ENCODE data around the gene FMNL2. TPM values are rescaled to one million over a fixed set of nuclear protein-coding genes. Genes with fewer than 3 reads are reported as not detected.

FMNL2 gene
- total RNA-seq, 1 experiment from 2014 or later, result 33.6 TPM

GRCh38 chr2:152587187-152587947, 252.4 kb downstream of the FMNL2 start:
- no peaks in the 10 kb centered on the region for H3K27me3 ChIP-seq (ENCODE audit: control insufficient read depth, insufficient read depth, low read length)
- in situ Hi-C loops (cut with HindIII; ENCODE audit: low pct_unique_long_range_greater_than_20kb, low sequenced_read_pairs) (no loop called here), intact Hi-C loops (cut with micrococcal nuclease; ENCODE audit: unreplicated experiment) (no loop called here)
- ChIA-PET CTCF (no interaction called here), POLR2A (no interaction called here)
- no peaks in the 10 kb centered on the region for H3K36me3 ChIP-seq (ENCODE audit: control insufficient read depth, insufficient read depth, low read length)
- no peaks in the 10 kb centered on the region for H3K4me1 ChIP-seq (ENCODE audit: control insufficient read depth, insufficient read depth, low read length)
- ATAC-seq (no peak), DNase-seq (ENCODE audit: low read depth, low spot score) (no peak)
- H3K27ac ChIP-seq (ENCODE audit: low read length), result no peak overlapping the region
- no TSS peak for BruUV-seq (replicated peaks)
- no peak overlapping the region for H3K4me3 ChIP-seq (ENCODE audit: low read depth in 2 of 2, low read length in 2 of 2)
- TF ChIP-seq SIN3A (IDR thresholded peaks at IDR 0.05; ENCODE audit: borderline replicate concordance, insufficient read depth, low read depth, low read length) (no peak), TCF7L2 (IDR thresholded peaks at IDR 0.05; ENCODE audit: low read depth, low read length) (no peak), REST (IDR thresholded peaks at IDR 0.05; ENCODE audit: insufficient read depth in 1 of 2, low read depth in 2 of 2, low read length in 1 of 2) (no peak)
- no peaks in the 10 kb centered on the region for H3K9me3 ChIP-seq (ENCODE audit: control insufficient read depth, insufficient read depth, low read depth, low read length)

GRCh38 chr2:152588998-152589397, 254.0 kb downstream of the FMNL2 start:
- no peak overlapping the region for H3K27ac ChIP-seq (ENCODE audit: low read length)
- H3K27me3 ChIP-seq (ENCODE audit: control insufficient read depth, insufficient read depth, low read length), result no peaks in the 10 kb centered on the region
- in situ Hi-C loops (cut with HindIII; ENCODE audit: low pct_unique_long_range_greater_than_20kb, low sequenced_read_pairs), result no loop called here
- ChIA-PET CTCF (interaction anchor here (0.7 kb wide), 1 partner anchor 472 kb away, joined by 4 read pairs; no protein-coding TSS in a partner anchor), POLR2A (no interaction called here)
- DNase-seq (ENCODE audit: low read depth, low spot score) (no peak), ATAC-seq (no peak)
- H3K9me3 ChIP-seq (ENCODE audit: control insufficient read depth, insufficient read depth, low read depth, low read length), result no peaks in the 10 kb centered on the region
- TF ChIP-seq SIN3A (IDR thresholded peaks at IDR 0.05; ENCODE audit: borderline replicate concordance, insufficient read depth, low read depth, low read length) (no peak), POLR2AphosphoS5 (IDR thresholded peaks at IDR 0.05; ENCODE audit: low read depth, low read length) (no peak), TCF7L2 (IDR thresholded peaks at IDR 0.05; ENCODE audit: low read depth, low read length) (no peak), REST (IDR thresholded peaks at IDR 0.05; ENCODE audit: insufficient read depth in 1 of 2, low read depth in 2 of 2, low read length in 1 of 2) (no peak), CTCF (IDR thresholded peaks at IDR 0.05) (no peak)
- BruUV-seq (replicated peaks), result no TSS peak
- intact Hi-C loops (cut with micrococcal nuclease; ENCODE audit: unreplicated experiment), result no loop called here
- H3K4me3 ChIP-seq (ENCODE audit: low read depth in 2 of 2, low read length in 2 of 2), result no peak overlapping the region
- H3K4me1 ChIP-seq (ENCODE audit: control insufficient read depth, insufficient read depth, low read length), result no peaks in the 10 kb centered on the region
- no peaks in the 10 kb centered on the region for H3K36me3 ChIP-seq (ENCODE audit: control insufficient read depth, insufficient read depth, low read length)

Data from Panc1 (cell line).